MM.1S (cell line): ENCODE data around the gene COQ9.

ENCODE experiments used
- DNase-seq: peaks from one replicate; pipeline ENCODE4 v3.0.0-alpha.2; 2015
- H2AFZ ChIP-seq: fragments of 300-600 bp; sonication (generic); 2 replicates; pipeline ENCODE4 v1.6.0; 2016; ENCODE audit warnings: antibody characterized with exemption, low read length
- H3F3A ChIP-seq: fragments of 300-600 bp; sonication (generic); 2 replicates; pipeline ENCODE4 v1.6.1; 2016; ENCODE audit warnings: mild to moderate bottlenecking, antibody characterized with exemption, low read length, moderate library complexity, mixed read lengths; ENCODE audit not compliant: insufficient read depth
- H3K27ac ChIP-seq: fragments of 300-600 bp; sonication (generic); 2 replicates; pipeline ENCODE4 v1.5.1; 2016; ENCODE audit warnings: mild to moderate bottlenecking, low read length
- H3K27me3 ChIP-seq: fragments of 300-600 bp; sonication (generic); replicated peaks from 2 replicates; pipeline ENCODE4 v1.6.0; 2016; ENCODE audit warnings: low read length; ENCODE audit not compliant: insufficient read depth
- H3K36me3 ChIP-seq: fragments of 300-600 bp; sonication (generic); replicated peaks from 2 replicates; pipeline ENCODE4 v1.6.1; 2016; ENCODE audit warnings: mild to moderate bottlenecking, low read length, mixed read lengths; ENCODE audit not compliant: insufficient read depth
- H3K4me1 ChIP-seq: fragments of 300-600 bp; sonication (generic); 2 replicates; pipeline ENCODE4 v1.6.1; 2016; ENCODE audit warnings: low read length, mixed read lengths
- H3K4me2 ChIP-seq: fragments of 300-600 bp; sonication (generic); 2 replicates; pipeline ENCODE4 v1.6.0; 2016; ENCODE audit warnings: low read depth, low read length
- H3K4me3 ChIP-seq: fragments of 300-600 bp; sonication (generic); 2 replicates; pipeline ENCODE4 v1.5.1; 2016; ENCODE audit warnings: low read length, mixed read lengths
- H3K79me2 ChIP-seq: fragments of 300-600 bp; sonication (generic); 2 replicates; pipeline ENCODE4 v1.6.1; 2016; ENCODE audit warnings: mixed run types, low read length, mixed read lengths
- H3K9ac ChIP-seq: fragments of 300-600 bp; sonication (generic); 2 replicates; pipeline ENCODE4 v1.6.1; 2016; ENCODE audit warnings: low read length, mixed read lengths
- H3K9me2 ChIP-seq: fragments of 300-600 bp; sonication (generic); replicated peaks from 2 replicates; pipeline ENCODE4 v1.6.1; 2016; ENCODE audit warnings: mild to moderate bottlenecking, low read length, mixed read lengths; ENCODE audit not compliant: insufficient read depth
- H3K9me3 ChIP-seq: fragments of 300-600 bp; sonication (generic); replicated peaks from 2 replicates; pipeline ENCODE4 v1.6.1; 2016; ENCODE audit warnings: mild to moderate bottlenecking, low read length, mixed read lengths; ENCODE audit not compliant: insufficient read depth
- H4K20me1 ChIP-seq: fragments of 300-600 bp; sonication (generic); 2 replicates; pipeline ENCODE4 v1.6.1; 2016; ENCODE audit warnings: mild to moderate bottlenecking, low read length, moderate library complexity, mixed read lengths; ENCODE audit not compliant: insufficient read depth
- EZH2 ChIP-seq: fragments of 300-600 bp; sonication (generic); optimal IDR thresholded peaks from 2 replicates; pipeline ENCODE3; 2017; ENCODE audit warnings: low read depth, mild to moderate bottlenecking, antibody characterized with exemption, low read length, mixed read lengths
- EZH2phosphoT487 ChIP-seq: fragments of 300-600 bp; sonication (generic); IDR thresholded peaks from 2 replicates; pipeline ENCODE4 v1.6.1; 2018; ENCODE audit warnings: antibody characterized with exemption, low read length
- TF ChIP-seq, protein P1 (sequence below): fragments of 300-600 bp; sonication (generic); IDR thresholded peaks from 2 replicates; pipeline ENCODE4 v1.5.1; 2016; ENCODE audit warnings: antibody characterized with exemption, low read length, mixed read lengths

COQ9 gene

DNA sequence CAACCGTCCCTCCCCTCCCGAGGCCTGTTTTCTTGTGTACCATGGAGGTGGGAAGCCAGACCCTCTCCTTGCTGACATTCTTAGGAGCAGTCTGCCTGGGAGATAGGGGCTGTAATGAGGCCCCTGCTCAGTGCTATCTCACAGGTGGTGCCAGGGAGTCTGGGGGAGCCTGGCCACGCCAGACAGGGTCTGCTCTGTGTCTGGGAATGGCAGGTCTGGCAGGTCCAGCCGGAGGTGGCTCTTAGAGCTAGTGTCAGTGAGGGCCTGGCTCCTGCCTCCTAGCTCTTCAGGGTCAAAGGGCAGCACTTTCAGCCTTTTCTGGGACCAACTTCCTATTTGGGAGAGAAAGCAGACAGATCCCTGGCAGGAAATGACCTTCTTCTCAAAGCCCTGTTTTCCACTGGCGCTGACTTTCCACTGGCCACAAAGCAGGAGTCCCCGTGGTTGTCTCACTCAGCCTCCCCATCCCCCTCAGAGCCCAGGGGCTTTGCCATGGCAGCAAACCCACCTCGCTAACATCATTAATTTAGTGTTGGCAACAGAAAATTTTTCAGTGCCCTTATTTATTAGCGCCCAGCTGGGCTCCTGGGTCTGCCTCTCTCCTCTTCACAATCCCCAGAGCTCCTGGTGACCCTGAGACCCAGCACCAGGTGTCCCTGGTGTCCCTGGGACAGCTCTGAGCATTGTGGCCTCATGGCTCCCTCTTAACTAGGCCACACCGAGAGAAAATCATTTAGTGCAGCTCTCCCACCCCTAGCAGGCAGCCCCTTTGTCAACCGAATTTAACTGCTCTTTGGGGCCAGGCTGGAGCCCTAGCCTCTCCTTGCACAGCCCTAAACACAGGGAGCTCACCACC lies 63.0 kb downstream of the COQ9 start:
- Histone ChIP-seq H3K9me2 (no peaks in the 10 kb centered on the region), H3K27ac (no peak overlapping the region), H3K36me3 (no peaks in the 10 kb centered on the region), H3K9me3 (no peaks in the 10 kb centered on the region), H3K79me2 (no peaks in the 10 kb centered on the region), H3K27me3 (0 out of 2 replicates have a peak, but pooled peaks cover 5% of the 10 kb centered on the region), H3K9ac (no peak overlapping the region), H3K4me3 (no peak overlapping the region), H3K4me1 (no peaks in the 10 kb centered on the region), H3F3A (no peaks in the 10 kb centered on the region), H4K20me1 (no peaks in the 10 kb centered on the region), H2AFZ (no peak overlapping the region), H3K4me2 (no peak overlapping the region)
- no peak for DNase-seq
- TF ChIP-seq EZH2phosphoT487, result no peak
- TF ChIP-seq EZH2, result no peak
- TF ChIP-seq, protein P1, sequence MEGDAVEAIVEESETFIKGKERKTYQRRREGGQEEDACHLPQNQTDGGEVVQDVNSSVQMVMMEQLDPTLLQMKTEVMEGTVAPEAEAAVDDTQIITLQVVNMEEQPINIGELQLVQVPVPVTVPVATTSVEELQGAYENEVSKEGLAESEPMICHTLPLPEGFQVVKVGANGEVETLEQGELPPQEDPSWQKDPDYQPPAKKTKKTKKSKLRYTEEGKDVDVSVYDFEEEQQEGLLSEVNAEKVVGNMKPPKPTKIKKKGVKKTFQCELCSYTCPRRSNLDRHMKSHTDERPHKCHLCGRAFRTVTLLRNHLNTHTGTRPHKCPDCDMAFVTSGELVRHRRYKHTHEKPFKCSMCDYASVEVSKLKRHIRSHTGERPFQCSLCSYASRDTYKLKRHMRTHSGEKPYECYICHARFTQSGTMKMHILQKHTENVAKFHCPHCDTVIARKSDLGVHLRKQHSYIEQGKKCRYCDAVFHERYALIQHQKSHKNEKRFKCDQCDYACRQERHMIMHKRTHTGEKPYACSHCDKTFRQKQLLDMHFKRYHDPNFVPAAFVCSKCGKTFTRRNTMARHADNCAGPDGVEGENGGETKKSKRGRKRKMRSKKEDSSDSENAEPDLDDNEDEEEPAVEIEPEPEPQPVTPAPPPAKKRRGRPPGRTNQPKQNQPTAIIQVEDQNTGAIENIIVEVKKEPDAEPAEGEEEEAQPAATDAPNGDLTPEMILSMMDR, result no peak
